ENCODE data around the gene KCTD10. TPM values are rescaled to one million over a fixed set of nuclear protein-coding genes. Genes with fewer than 3 reads are reported as not detected.

Gene KCTD10
- total RNA-seq, 1 experiment from 2014 or later: 17.2 TPM

DNA sequence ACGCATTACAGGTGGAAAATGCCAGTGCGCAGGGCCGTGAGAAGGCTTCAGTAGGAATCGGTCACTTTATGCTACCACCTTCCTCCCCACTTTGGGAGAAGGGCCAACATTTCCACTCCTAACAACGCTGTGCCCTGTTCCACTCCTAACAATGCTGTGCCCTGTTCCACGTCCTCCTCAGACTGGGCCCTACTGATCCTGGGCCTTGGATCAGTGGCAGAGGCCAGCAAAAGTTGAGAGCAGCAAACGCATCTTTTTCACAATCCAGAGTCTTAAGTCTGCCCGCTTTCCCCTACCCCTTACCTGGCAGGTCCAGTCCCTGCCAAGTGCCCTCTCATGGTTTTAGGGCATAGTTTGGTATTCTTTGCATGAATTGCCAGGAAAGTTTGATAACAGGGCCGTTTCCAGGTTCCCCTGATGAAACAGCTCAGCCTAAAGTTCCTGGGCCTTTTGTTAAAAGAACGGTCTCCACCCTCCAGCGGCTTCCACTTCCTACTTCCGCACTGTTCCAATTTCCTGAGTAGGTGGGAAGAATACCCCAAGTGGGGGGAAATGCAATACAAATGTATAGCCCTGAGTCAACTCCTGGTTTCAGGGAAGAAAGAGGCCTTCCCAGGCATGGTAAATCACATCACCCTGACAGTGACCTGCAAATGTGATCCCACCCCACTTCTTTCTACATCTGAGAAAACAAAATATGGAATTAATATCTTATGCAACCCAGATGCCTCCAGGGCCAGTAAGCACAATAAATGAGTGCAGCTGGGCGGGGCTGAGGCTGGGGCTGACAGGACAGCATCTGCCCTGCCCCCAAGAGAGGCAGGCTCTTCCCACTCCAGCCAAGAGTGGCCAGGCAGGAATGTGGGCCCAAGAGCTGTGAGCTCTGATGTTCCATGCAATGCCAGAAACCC lies 15.0 kb downstream of the KCTD10 start:
- in situ Hi-C loops (cut with HindIII; ENCODE audit: low pct_unique_long_range_greater_than_20kb, low sequenced_read_pairs): no loop called here
- DNase-seq (ENCODE audit: low read depth, low spot score): peak; percentile 37

DNA sequence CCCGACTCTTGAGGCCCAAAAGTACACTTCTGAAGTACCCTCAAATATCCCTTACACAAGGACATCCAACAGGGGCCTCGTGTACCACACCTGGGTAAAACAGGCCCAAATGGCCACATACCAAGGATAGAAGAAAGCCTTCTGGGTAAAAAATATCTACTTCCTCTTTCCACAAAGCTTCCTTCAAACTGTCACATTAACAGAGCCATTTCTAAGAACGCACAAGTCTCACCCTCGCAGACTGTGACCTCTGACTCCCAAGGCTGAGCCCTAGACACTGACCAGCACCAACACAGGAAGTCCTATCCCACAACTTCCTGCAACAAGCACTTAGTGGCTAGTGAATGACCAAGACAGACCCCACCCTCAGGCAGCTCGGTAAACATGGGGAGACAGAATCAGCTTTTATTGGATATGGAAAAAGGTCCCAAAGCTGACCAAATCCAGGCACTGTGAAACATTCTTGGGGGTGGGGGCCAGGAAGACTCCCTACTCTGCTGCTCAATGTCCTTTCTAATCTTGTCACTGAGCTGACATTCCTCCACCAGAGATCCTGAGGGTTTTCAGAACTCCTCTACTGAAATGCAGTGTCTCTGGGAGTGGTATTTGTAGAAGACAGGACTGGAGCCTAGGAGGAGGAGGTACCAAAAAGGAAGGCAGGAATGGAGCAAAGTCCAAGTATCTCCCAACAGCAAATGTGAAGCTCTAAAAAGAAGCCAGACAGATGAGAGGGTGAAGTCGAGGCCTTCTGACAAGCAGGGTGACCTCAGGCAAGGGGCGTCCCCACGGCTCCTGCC lies 15.9 kb downstream of the KCTD10 start:
- no peak for DNase-seq (ENCODE audit: low read depth, low spot score)

DNA sequence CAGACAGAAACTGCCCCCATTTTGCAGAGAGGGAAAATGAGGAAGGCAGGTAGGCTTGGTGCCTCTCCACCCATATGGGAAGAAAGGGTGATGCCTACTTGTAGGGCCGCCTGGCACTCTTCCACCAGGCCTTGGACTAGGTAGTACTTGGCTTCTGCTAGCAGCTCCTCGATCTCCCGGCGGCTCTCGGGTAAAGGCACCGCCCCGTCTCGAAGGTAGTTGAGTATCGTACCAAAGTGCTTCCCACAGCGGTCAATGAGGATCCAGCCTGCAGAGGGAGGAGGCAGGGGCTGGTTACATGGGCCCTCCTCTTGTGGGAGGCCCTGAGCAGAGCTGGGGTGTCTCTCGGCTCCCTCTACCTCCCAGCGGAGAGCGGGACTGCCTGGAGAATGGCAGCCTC lies 16.6 kb downstream of the KCTD10 start:
- DNase-seq (ENCODE audit: low read depth, low spot score): no peak
- in situ Hi-C loops (cut with HindIII; ENCODE audit: low pct_unique_long_range_greater_than_20kb, low sequenced_read_pairs): no loop called here

More for the DNA sequence above, 15.9 kb downstream of the KCTD10 start:
- in situ Hi-C loops (cut with HindIII; ENCODE audit: low pct_unique_long_range_greater_than_20kb, low sequenced_read_pairs): no loop called here

DNA sequence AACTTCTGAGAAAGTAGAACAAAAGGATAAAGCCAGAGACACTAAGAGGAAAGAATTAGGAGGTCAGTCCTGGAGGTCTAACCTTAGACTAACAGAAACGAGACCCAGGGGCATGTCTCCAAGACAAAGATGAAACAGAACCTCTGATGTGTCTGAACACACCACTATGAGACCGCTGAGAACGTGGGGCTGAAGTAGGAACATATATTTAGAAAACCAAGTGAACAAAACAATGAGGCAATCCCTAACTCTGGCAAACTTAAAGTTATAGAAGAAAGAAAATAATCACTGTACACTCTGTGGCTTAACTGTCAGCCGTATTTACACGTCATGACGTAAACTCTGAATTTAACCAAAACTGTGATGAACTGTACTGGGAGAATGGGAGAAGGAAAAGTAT lies 17.9 kb downstream of the KCTD10 start:
- DNase-seq (ENCODE audit: low read depth, low spot score): no peak
- in situ Hi-C loops (cut with HindIII; ENCODE audit: low pct_unique_long_range_greater_than_20kb, low sequenced_read_pairs): no loop called here

DNA sequence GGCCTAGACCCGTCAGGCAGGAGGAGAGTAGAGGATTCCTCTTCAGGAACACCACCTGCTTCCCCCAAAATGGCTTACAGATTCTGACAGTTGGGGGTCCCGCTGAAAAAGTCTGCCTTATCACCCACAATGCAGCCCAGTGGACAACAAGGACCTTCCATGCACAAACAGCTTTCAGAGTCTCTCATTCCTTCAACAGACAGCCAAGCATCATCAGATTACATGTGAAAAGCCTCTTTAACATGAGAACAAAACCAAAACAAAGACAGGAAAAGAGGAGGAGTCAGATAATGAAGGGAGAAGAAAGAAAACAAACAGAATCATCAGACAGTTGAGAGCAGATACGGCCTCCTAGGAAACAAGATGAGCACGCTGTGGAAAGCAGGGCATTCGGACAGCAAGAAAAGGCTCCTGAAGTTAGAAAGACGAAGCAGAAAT lies 18.3 kb downstream of the KCTD10 start:
- in situ Hi-C loops (cut with HindIII; ENCODE audit: low pct_unique_long_range_greater_than_20kb, low sequenced_read_pairs): no loop called here
- DNase-seq (ENCODE audit: low read depth, low spot score): no peak

DNA sequence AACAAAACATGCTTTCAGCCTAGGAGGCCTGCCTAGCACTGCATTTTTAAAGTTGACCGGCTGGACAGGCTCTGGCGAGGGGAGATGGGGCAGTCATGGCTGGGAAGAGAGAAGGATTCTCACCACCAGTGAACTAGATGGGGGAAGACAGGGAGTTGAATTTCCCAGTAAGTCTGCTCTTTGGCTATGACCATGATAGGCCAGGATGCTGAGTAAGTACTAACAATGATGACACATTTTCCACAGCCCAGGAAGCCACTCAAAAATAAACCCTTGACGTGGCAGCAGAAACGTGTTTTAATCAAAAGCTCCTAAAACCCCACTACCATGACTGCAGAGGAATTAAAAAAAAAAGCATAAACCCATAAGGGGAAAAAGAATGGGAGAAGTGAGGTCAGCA lies 19.0 kb downstream of the KCTD10 start:
- in situ Hi-C loops (cut with HindIII; ENCODE audit: low pct_unique_long_range_greater_than_20kb, low sequenced_read_pairs): no loop called here
- no peak for DNase-seq (ENCODE audit: low read depth, low spot score)

DNA sequence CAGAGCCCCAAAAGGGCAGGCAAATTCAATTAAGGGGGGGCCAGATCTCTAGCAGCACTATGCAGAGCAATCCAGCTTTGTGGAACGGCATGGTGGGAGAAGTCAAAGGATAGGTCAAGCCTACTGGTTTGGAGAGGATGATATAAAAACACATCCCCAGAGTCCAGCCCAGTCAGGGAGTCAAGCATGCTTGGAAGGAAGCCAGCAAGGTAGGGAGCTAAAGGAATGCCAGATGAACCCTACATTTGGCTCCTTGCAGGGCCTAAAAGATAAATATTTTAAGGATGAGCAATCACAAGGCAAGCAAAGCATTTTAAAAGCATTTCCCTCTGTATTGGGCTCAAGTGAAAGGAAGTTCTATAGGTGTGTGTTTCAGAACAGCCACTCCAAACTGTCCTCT lies 21.4 kb downstream of the KCTD10 start:
- in situ Hi-C loops (cut with HindIII; ENCODE audit: low pct_unique_long_range_greater_than_20kb, low sequenced_read_pairs): no loop called here
- no peak for DNase-seq (ENCODE audit: low read depth, low spot score)

DNA sequence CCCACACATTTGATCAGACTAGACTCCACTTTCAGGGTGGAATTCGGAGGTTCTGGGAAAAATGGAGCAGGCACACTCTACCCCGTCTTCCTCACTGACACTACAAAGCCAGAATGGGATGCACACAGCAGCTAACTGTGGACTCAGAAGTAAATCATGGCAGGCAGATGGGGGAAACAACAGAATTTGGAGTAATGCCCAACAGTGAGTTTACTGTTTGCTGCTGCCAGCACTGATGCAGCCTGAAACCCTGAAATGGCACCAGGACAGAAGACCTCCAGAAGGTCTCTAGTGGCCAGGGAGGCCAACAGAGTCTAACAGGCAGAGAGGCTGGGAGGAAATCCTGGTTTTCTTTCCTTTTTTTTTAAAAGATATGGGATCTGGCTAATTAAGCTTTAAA lies 24.6 kb downstream of the KCTD10 start:
- in situ Hi-C loops (cut with HindIII; ENCODE audit: low pct_unique_long_range_greater_than_20kb, low sequenced_read_pairs): no loop called here
- DNase-seq (ENCODE audit: low read depth, low spot score): no peak

DNA sequence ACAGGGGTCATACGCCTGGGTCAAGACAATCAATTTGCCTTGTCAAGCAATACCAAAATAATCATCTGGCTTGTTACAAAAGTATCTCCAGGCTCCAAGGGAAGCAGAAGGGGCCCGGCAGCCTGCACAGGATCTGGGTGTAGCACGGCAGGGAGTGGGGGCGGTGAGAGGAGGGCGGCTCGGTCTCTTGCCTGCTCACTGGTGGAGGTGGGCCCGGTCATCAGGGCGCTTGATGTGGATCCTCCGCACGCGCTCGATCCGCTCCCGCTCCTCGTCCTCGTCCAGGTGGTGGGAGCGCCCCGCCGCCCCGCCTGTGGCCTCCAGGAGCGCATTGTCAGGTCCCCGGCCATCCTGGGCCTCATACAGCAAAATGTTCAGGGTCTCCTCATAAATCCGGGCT lies 25.7 kb downstream of the KCTD10 start:
- in situ Hi-C loops (cut with HindIII; ENCODE audit: low pct_unique_long_range_greater_than_20kb, low sequenced_read_pairs): no loop called here
- no peak for DNase-seq (ENCODE audit: low read depth, low spot score)

DNA sequence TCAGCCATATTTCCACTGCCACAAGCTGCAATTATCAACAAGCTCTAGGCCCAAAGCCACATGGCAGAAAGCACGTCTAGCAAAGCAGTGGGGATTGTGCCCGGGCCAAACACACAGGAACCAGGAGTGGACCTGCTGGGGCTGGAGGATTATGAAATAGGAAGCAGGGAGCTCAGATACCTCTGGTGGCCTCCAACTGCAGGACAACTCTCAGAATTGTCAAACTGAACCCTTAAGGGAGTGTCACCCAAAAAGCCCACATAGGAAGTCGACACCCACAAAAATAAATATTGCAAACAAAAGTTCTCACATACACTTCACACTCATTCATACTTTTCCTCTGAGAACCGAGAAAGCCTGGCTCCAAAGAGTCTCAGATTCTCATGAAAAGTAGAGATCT lies 26.1 kb downstream of the KCTD10 start:
- DNase-seq (ENCODE audit: low read depth, low spot score): no peak
- in situ Hi-C loops (cut with HindIII; ENCODE audit: low pct_unique_long_range_greater_than_20kb, low sequenced_read_pairs): no loop called here

DNA sequence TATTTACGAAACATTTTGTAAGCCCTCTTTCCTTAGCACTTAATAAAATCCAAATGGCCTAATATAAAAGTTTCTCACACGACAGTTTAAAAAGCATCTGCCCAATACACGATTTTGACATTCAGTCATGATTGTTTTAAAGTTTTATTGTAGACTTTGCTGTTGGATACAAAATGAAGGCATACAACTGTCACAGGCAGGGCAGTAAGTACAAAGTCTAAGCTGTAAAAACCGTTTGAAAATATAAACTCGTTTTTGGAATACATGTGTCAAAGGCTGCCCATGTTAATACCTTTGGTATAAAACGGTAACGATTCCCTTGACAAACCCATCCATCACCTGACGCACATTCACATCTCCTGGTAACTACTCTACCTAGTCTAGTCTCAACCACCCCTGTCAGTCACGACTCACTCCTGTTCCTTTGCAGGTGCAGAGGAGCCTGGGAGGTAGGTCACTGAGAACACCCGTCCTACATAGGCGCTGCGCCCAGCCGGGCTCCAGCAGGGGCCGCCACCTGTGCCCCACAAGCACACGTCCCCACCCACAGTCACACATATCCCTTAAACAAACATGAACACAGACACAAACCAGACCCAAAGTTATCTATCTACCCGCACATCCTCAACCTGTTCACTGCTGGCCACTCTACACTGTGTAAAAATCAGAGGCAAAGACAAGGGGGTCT lies 27.1 kb downstream of the KCTD10 start:
- in situ Hi-C loops (cut with HindIII; ENCODE audit: low pct_unique_long_range_greater_than_20kb, low sequenced_read_pairs): no loop called here
- no peak for DNase-seq (ENCODE audit: low read depth, low spot score)

DNA sequence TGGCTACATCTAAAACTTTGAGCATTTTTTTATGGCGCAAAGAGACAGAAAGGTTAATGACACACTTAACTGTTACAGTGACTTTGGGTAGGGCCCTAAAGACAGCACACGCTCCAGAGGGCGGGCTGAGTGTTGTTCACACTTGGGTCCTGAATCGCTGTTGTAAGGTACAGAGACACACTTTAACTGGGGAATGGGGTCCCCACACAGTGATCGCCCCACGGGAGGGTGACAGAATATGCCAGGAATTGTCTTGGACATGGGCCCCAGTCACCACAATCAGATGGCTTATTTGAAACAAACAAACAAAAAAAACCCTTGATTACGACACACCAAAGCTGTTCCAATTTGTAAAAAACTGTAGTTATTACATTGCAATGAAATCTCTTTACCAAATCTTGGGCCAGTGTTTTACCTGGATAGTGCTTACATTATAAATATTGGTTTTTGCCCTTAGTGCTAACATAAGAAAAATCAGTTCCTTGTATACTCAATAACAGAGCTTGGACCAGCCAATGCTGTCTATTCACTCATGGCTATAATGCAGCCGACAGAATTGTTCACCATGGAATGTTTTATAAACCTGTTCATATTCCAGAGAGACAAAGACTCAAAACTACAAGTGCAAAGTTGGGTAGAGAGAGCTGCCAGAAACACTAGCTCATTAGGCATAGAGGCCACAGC lies 28.3 kb downstream of the KCTD10 start:
- DNase-seq (ENCODE audit: low read depth, low spot score): no peak
- in situ Hi-C loops (cut with HindIII; ENCODE audit: low pct_unique_long_range_greater_than_20kb, low sequenced_read_pairs): no loop called here

DNA sequence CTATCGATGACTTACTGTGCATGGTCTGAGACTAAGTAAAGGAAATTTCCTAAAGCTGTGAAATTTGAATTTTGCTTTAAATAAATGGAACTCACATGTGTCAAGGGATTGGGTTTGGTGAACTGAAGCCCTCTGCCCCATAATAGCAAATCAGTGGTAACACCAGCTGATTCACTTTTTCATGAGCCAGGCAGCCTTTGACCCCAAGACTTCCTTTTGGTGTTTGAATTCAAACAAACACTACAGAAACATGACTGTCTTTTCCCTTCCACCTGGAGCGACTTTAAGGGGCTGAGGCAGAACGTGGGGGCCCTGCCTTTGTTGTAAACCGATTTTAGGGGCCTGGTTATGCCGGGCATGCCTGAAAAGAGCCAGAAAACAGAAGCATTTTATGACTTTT lies 28.8 kb downstream of the KCTD10 start:
- no peak for DNase-seq (ENCODE audit: low read depth, low spot score)
- in situ Hi-C loops (cut with HindIII; ENCODE audit: low pct_unique_long_range_greater_than_20kb, low sequenced_read_pairs): no loop called here

DNA sequence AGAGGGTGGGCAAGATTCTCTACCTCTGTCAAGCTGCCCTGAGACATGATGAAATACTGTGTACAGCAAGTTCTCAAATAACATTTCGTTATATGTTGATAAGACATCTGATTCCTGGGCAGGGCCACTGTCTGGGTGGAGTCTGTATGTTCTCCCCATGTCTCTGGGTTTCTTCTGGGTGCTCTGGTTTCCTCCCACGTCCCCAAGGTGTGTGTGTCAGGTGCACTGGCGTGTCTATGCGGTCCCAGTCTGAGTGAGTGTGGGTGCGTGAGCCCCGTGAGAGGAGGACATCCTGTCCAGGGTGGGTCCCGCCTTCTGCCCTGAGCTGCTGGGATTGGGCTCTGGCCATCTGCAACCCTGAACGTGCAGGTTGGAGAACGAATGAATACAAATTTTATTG lies 29.6 kb downstream of the KCTD10 start:
- DNase-seq (ENCODE audit: low read depth, low spot score): no peak
- in situ Hi-C loops (cut with HindIII; ENCODE audit: low pct_unique_long_range_greater_than_20kb, low sequenced_read_pairs): no loop called here

DNA sequence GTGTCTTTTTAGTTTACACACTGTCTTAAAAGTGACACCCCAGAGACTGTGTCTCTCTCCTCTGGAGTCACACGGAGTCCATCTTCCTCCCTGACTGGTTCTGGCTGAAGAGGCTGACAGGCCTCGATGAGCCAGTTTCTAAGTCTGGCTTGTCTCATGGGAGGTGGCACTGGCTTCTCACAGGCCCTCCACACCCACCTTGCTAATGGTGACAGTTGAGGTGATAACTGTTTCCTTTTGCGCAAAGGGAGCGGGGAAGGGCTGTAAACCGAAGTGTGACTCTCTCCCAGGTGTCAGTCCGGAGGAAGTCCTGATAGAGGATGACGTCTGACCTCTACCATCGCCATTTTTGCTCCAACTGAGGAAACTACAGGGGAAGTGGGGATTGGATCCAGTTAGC lies 30.2 kb downstream of the KCTD10 start:
- in situ Hi-C loops (cut with HindIII; ENCODE audit: low pct_unique_long_range_greater_than_20kb, low sequenced_read_pairs): no loop called here
- no peak for DNase-seq (ENCODE audit: low read depth, low spot score)

DNA sequence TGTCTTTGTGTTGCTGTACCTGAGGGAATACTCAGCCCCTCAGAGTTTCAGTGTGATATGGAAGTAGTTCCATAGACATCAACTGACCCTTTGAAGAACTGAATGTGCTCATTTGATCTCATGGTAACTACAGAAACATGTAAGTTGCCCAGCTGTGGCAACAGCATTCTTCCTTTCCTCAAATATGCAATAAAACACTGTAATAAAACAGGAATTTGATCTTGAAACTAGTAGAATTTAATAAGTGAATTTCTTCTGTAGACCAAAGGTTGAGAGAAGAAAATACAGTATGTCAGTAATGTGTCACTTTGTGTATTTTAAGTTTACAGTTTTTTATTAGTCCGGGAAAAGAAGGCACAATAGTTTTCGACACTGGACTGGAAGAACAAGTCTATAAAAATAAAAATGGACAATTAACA lies 31.9 kb downstream of the KCTD10 start:
- no peak for DNase-seq (ENCODE audit: low read depth, low spot score)
- in situ Hi-C loops (cut with HindIII; ENCODE audit: low pct_unique_long_range_greater_than_20kb, low sequenced_read_pairs): no loop called here

DNA sequence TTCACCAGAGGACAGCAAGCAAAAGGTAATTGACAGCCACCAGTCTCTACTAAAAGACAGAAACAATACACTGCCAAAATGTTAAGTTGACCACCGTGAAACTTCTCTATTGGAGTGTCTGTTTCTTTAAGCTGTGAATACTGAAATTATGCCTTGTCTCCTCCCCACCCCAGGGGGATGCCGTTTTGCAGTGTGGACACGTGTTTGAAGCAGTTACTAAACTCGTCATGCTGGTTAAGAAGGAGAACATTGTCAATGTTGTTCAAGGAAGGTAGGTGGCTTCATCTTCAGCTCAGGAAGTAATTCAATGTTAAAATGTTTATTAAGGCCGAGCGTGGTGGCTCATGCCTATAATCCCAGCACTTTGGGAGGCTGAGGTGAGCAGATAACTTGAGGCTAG lies 32.8 kb downstream of the KCTD10 start:
- in situ Hi-C loops (cut with HindIII; ENCODE audit: low pct_unique_long_range_greater_than_20kb, low sequenced_read_pairs): no loop called here
- DNase-seq (ENCODE audit: low read depth, low spot score): peak; percentile 45

DNA sequence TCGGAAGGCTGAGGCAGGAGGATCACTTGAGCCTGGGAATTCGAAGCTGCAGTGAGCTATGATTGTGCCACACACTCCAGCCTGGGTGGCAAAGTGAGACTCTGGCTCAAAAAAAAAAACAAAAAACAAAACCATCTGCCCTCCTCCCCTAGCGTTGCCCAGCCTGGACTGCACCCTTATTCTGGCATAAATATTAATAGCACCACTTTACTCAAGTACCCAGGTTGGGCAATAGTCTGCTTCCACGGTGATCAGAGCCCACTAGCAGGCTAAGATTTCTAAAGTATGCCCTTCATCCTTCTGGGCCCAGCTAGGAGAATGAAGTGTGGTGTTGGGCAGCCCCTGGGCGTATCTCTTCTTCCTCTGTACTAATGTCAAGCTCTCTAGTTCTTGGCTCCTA lies 33.3 kb downstream of the KCTD10 start:
- in situ Hi-C loops (cut with HindIII; ENCODE audit: low pct_unique_long_range_greater_than_20kb, low sequenced_read_pairs): no loop called here
- DNase-seq (ENCODE audit: low read depth, low spot score): no peak

Data from SK-MEL-5 (cell line).